ENCODE results near the gene CSE1L.
"Not testable (repeated sequence)": the region's sequence is repeated elsewhere in the genome, so short reads cannot be mapped to it uniquely, and the experiment has no call there.

CSE1L gene

GRCh38 chr20:49046087-49046900 is at the start of gene CSE1L:
TSS of gene CSE1L (plus strand) at chr20:49046312. CDS start at chr20:49058464, 12,152 bp downstream.
- Mint-ChIP-seq H3K27me3 (ENCODE audit: low read depth) (no peaks in the 10 kb centered on the region), H3K4me3 (peak within 1 kb of the TSS; percentile 95), H3K9me3 (no peaks in the 10 kb centered on the region), H3K36me3 (ENCODE audit: low read depth) (peaks cover 18% of the 10 kb centered on the region), H3K4me1 (ENCODE audit: low read depth) (peaks cover 24% of the 10 kb centered on the region), H3K27ac (peak within 1 kb of the TSS; percentile 98)

- no peaks in the 10 kb centered on the region for H3K4me1 Mint-ChIP-seq (ENCODE audit: low read depth)
- H3K36me3 Mint-ChIP-seq (ENCODE audit: low read depth), result peaks cover 26% of the 10 kb centered on the region
- no peak overlapping the region for H3K4me3 Mint-ChIP-seq
- H3K27me3 Mint-ChIP-seq (ENCODE audit: low read depth), result no peaks in the 10 kb centered on the region
- no peaks in the 10 kb centered on the region for H3K9me3 Mint-ChIP-seq
- H3K27ac Mint-ChIP-seq, result no peak overlapping the region
These were observed 45.9 kb upstream of the CSE1L start for GRCh38 chr20:48999890-49000870.

- Mint-ChIP-seq H3K27me3 (ENCODE audit: low read depth) (no peaks in the 10 kb centered on the region), H3K27ac (no peak overlapping the region), H3K4me1 (ENCODE audit: low read depth) (no peaks in the 10 kb centered on the region), H3K9me3 (no peaks in the 10 kb centered on the region), H3K36me3 (ENCODE audit: low read depth) (peaks cover 26% of the 10 kb centered on the region), H3K4me3 (no peak overlapping the region)
These were observed 44.4 kb upstream of the CSE1L start for GRCh38 chr20:49001741-49002140.

- Mint-ChIP-seq H3K27me3 (ENCODE audit: low read depth) (no peaks in the 10 kb centered on the region), H3K27ac (no peak overlapping the region)
These were observed 39.6 kb upstream of the CSE1L start for GRCh38 chr20:49006446-49006980.

GRCh38 chr20:49009899-49010631 is 36.0 kb upstream of the CSE1L start:
- H3K36me3 Mint-ChIP-seq (ENCODE audit: low read depth), result peaks cover 28% of the 10 kb centered on the region
- no peaks in the 10 kb centered on the region for H3K27me3 Mint-ChIP-seq (ENCODE audit: low read depth)
- H3K27ac Mint-ChIP-seq, result no peak overlapping the region
- H3K4me1 Mint-ChIP-seq (ENCODE audit: low read depth), result no peaks in the 10 kb centered on the region
- H3K4me3 Mint-ChIP-seq, result no peak overlapping the region
- H3K9me3 Mint-ChIP-seq, result no peaks in the 10 kb centered on the region

More at GRCh38 chr20:49006446-49006980, 39.6 kb upstream of the CSE1L start:
- no peaks in the 10 kb centered on the region for H3K4me1 Mint-ChIP-seq (ENCODE audit: low read depth)
- peaks cover 20% of the 10 kb centered on the region for H3K36me3 Mint-ChIP-seq (ENCODE audit: low read depth)
- H3K4me3 Mint-ChIP-seq, result no peak overlapping the region
- no peaks in the 10 kb centered on the region for H3K9me3 Mint-ChIP-seq

GRCh38 chr20:49024220-49024619 is 21.9 kb upstream of the CSE1L start:
- Mint-ChIP-seq H3K9me3 (no peaks in the 10 kb centered on the region), H3K4me1 (ENCODE audit: low read depth) (no peaks in the 10 kb centered on the region), H3K36me3 (ENCODE audit: low read depth) (peaks cover 18% of the 10 kb centered on the region), H3K4me3 (no peak overlapping the region), H3K27ac (no peak overlapping the region), H3K27me3 (ENCODE audit: low read depth) (no peaks in the 10 kb centered on the region)

- H3K27ac Mint-ChIP-seq; H3K4me1 Mint-ChIP-seq (ENCODE audit: low read depth); H3K9me3 Mint-ChIP-seq; H3K4me3 Mint-ChIP-seq; H3K27me3 Mint-ChIP-seq (ENCODE audit: low read depth): not testable (repeated sequence)
- peaks cover 24% of the 10 kb centered on the region for H3K36me3 Mint-ChIP-seq (ENCODE audit: low read depth)
These were observed 17.9 kb upstream of the CSE1L start for GRCh38 chr20:49028177-49028576.

- peaks cover 29% of the 10 kb centered on the region for H3K36me3 Mint-ChIP-seq (ENCODE audit: low read depth)
These were observed 17.4 kb upstream of the CSE1L start for GRCh38 chr20:49028684-49029083.

GRCh38 chr20:49029203-49029602 is 16.9 kb upstream of the CSE1L start:
- no peaks in the 10 kb centered on the region for H3K9me3 Mint-ChIP-seq
- H3K27ac Mint-ChIP-seq, result no peak overlapping the region
- H3K27me3 Mint-ChIP-seq (ENCODE audit: low read depth), result no peaks in the 10 kb centered on the region
- H3K36me3 Mint-ChIP-seq (ENCODE audit: low read depth), result peaks cover 30% of the 10 kb centered on the region
- H3K4me3 Mint-ChIP-seq, result no peak overlapping the region
- no peaks in the 10 kb centered on the region for H3K4me1 Mint-ChIP-seq (ENCODE audit: low read depth)

More at GRCh38 chr20:49028684-49029083, 17.4 kb upstream of the CSE1L start:
- Mint-ChIP-seq H3K4me1 (ENCODE audit: low read depth) (no peaks in the 10 kb centered on the region), H3K27ac (no peak overlapping the region), H3K27me3 (ENCODE audit: low read depth) (no peaks in the 10 kb centered on the region), H3K4me3 (no peak overlapping the region), H3K9me3 (no peaks in the 10 kb centered on the region)

GRCh38 chr20:49030954-49031619 is 15.0 kb upstream of the CSE1L start:
- H3K27me3 Mint-ChIP-seq (ENCODE audit: low read depth), result no peaks in the 10 kb centered on the region
- H3K36me3 Mint-ChIP-seq (ENCODE audit: low read depth), result peaks cover 31% of the 10 kb centered on the region
- no peak overlapping the region for H3K4me3 Mint-ChIP-seq
- H3K4me1 Mint-ChIP-seq (ENCODE audit: low read depth), result no peaks in the 10 kb centered on the region
- H3K27ac Mint-ChIP-seq, result no peak overlapping the region
- no peaks in the 10 kb centered on the region for H3K9me3 Mint-ChIP-seq

GRCh38 chr20:49032455-49032854 is 13.7 kb upstream of the CSE1L start:
- no peaks in the 10 kb centered on the region for H3K4me1 Mint-ChIP-seq (ENCODE audit: low read depth)
- no peak overlapping the region for H3K4me3 Mint-ChIP-seq
- H3K36me3 Mint-ChIP-seq (ENCODE audit: low read depth), result peaks cover 29% of the 10 kb centered on the region
- H3K9me3 Mint-ChIP-seq, result no peaks in the 10 kb centered on the region
- H3K27me3 Mint-ChIP-seq (ENCODE audit: low read depth), result no peaks in the 10 kb centered on the region
- no peak overlapping the region for H3K27ac Mint-ChIP-seq

- Mint-ChIP-seq H3K36me3 (ENCODE audit: low read depth) (peaks cover 24% of the 10 kb centered on the region), H3K4me3 (no peak overlapping the region), H3K4me1 (ENCODE audit: low read depth) (peaks cover 8% of the 10 kb centered on the region), H3K9me3 (no peaks in the 10 kb centered on the region), H3K27ac (no peak overlapping the region), H3K27me3 (ENCODE audit: low read depth) (no peaks in the 10 kb centered on the region)
These were observed 11.9 kb upstream of the CSE1L start for GRCh38 chr20:49034070-49034732.

GRCh38 chr20:49037962-49038387 is 8.1 kb upstream of the CSE1L start:
- Mint-ChIP-seq H3K27me3 (ENCODE audit: low read depth) (no peaks in the 10 kb centered on the region), H3K4me3 (peak overlapping the region; percentile 39), H3K4me1 (ENCODE audit: low read depth) (peaks cover 10% of the 10 kb centered on the region), H3K36me3 (ENCODE audit: low read depth) (peaks cover 17% of the 10 kb centered on the region), H3K9me3 (no peaks in the 10 kb centered on the region), H3K27ac (peak overlapping the region; percentile 69)
